ENCODE data around the gene PLEKHA5. TPM values are rescaled to one million over a fixed set of nuclear protein-coding genes. Genes with fewer than 3 reads are reported as not detected.
A peak's percentile ranks its signal among the peaks of the same experiment; 100 is the strongest.

Gene PLEKHA5
- total and polyA plus RNA-seq, 2 experiments from 2014 or later, result 88.4 to 103 TPM

DNA sequence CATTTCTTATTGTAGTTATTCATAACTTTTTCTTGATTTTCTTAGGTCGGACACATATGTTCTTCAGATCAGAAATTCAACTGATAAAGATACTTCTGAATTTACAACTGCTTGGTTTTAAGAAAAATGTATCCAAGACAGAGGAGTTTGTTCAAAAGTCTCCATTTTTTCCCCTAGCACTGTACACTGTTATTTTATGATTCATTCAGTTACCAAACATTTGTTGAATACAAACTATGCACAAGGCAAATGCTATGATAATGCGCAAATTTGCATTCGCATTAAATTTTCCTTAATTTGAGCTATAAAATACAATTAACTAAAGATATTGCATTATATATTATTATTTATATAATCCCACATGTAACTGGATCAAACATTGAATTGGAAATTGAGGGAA is 10.1 kb upstream of the PLEKHA5 start:
- no peak overlapping the region for H3K27ac ChIP-seq
- TF ChIP-seq, protein P1, sequence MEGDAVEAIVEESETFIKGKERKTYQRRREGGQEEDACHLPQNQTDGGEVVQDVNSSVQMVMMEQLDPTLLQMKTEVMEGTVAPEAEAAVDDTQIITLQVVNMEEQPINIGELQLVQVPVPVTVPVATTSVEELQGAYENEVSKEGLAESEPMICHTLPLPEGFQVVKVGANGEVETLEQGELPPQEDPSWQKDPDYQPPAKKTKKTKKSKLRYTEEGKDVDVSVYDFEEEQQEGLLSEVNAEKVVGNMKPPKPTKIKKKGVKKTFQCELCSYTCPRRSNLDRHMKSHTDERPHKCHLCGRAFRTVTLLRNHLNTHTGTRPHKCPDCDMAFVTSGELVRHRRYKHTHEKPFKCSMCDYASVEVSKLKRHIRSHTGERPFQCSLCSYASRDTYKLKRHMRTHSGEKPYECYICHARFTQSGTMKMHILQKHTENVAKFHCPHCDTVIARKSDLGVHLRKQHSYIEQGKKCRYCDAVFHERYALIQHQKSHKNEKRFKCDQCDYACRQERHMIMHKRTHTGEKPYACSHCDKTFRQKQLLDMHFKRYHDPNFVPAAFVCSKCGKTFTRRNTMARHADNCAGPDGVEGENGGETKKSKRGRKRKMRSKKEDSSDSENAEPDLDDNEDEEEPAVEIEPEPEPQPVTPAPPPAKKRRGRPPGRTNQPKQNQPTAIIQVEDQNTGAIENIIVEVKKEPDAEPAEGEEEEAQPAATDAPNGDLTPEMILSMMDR (IDR thresholded peaks at IDR 0.05; ENCODE audit: low read depth, low read length), result no peak
- no peaks in the 10 kb centered on the region for H3K36me3 ChIP-seq
- no peaks in the 10 kb centered on the region for H3K27me3 ChIP-seq
- no peak for DNase-seq (ENCODE audit: low read depth in 1 of 2, low spot score in 1 of 2)
- no peaks in the 10 kb centered on the region for H3K9me3 ChIP-seq (ENCODE audit: low read depth)
- no peak overlapping the region for H3K4me3 ChIP-seq
- peaks cover 5% of the 10 kb centered on the region for H3K4me1 ChIP-seq (ENCODE audit: low read depth)

DNA sequence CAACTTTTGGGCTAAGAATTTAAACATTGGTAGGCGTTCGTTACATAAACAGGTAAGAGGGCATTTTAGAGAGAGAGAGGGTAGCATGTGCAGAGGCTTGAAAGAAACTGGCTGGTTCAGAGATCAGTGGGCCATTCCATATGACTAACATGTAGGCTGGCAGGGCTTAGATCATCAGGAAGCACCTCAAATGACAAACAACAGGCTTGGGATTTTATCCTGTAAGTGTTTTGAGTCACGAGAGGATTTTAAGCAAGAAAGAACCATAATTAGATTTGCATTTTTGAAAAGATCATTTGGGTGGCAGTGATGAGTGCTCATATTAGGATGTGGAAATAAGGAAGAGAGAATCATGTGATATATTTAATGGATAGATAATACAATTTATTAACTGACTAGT is 8.7 kb upstream of the PLEKHA5 start:
- Histone ChIP-seq H3K4me3 (no peak overlapping the region), H3K27ac (no peak overlapping the region)

GRCh38 chr12:19121449-19122018 is 8.0 kb upstream of the PLEKHA5 start:
- Histone ChIP-seq H3K4me1 (ENCODE audit: low read depth) (peaks cover 5% of the 10 kb centered on the region), H3K27ac (no peak overlapping the region), H3K36me3 (no peaks in the 10 kb centered on the region), H3K9me3 (ENCODE audit: low read depth) (no peaks in the 10 kb centered on the region), H3K4me3 (no peak overlapping the region), H3K27me3 (no peaks in the 10 kb centered on the region)
- no peak for DNase-seq (ENCODE audit: low read depth in 1 of 2, low spot score in 1 of 2)
- TF ChIP-seq, protein P1 (IDR thresholded peaks at IDR 0.05; ENCODE audit: low read depth, low read length), result no peak

More for the DNA sequence above, 8.7 kb upstream of the PLEKHA5 start:
- Histone ChIP-seq H3K9me3 (ENCODE audit: low read depth) (no peaks in the 10 kb centered on the region), H3K4me1 (ENCODE audit: low read depth) (peaks cover 5% of the 10 kb centered on the region), H3K27me3 (no peaks in the 10 kb centered on the region), H3K36me3 (no peaks in the 10 kb centered on the region)
- no peak for DNase-seq (ENCODE audit: low read depth in 1 of 2, low spot score in 1 of 2)
- TF ChIP-seq, protein P1 (IDR thresholded peaks at IDR 0.05; ENCODE audit: low read depth, low read length), result no peak

DNA sequence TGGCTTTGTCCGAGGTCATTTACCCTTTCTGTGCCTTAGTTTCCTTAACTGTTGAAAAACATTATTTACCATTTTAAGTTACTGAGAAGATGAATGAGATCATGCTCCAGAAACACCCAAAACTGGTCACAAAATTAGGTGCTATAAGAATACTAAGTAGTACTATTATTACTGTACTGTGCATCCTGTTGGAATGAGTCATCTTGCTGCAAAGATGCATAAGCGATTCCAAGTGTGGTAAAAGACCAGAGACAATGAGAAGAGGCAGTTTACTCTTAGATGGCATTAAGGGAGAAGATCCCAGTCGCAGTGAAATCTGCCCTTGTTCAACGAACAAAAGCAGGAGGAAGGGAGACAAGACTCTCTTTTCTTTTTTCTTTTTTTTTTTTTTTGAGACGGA is 4.2 kb upstream of the PLEKHA5 start:
- Histone ChIP-seq H3K4me1 (ENCODE audit: low read depth) (no peaks in the 10 kb centered on the region), H3K27ac (no peak overlapping the region), H3K9me3 (ENCODE audit: low read depth) (no peaks in the 10 kb centered on the region), H3K36me3 (no peaks in the 10 kb centered on the region), H3K27me3 (no peaks in the 10 kb centered on the region), H3K4me3 (no peak overlapping the region)
- DNase-seq (ENCODE audit: low read depth in 1 of 2, low spot score in 1 of 2), result peak in 1 of 2 donors; percentile 33
- TF ChIP-seq, protein P1 (IDR thresholded peaks at IDR 0.05; ENCODE audit: low read depth, low read length), result no peak

- TF ChIP-seq, protein P1 (IDR thresholded peaks at IDR 0.05; ENCODE audit: low read depth, low read length), result no peak
- Histone ChIP-seq H3K27ac (no peak overlapping the region), H3K9me3 (ENCODE audit: low read depth) (no peaks in the 10 kb centered on the region), H3K27me3 (no peaks in the 10 kb centered on the region), H3K36me3 (no peaks in the 10 kb centered on the region), H3K4me1 (ENCODE audit: low read depth) (peaks cover 9% of the 10 kb centered on the region), H3K4me3 (no peak overlapping the region)
- DNase-seq (ENCODE audit: low read depth in 1 of 2, low spot score in 1 of 2), result no peak
Measured at GRCh38 chr12:19127270-19127669, 2.3 kb upstream of the PLEKHA5 start.

All from cardiac muscle cell (in vitro differentiated cells and primary cell).